Epithelial cell of esophagus (primary cell): Measurements from ENCODE around the gene PBX4.
A peak's percentile ranks its signal among the peaks of the same experiment; 100 is the strongest.

Experiments used
- DNase-seq: peaks from one replicate; pipeline ENCODE4 v3.0.0; 2010; ENCODE audit warnings: low read depth
- H3K4me3 ChIP-seq: 2 replicates; pipeline ENCODE4 v1.5.1; 2011; ENCODE audit warnings: mild to moderate bottlenecking, low read length, control low read depth
- TF ChIP-seq, protein P1 (sequence below): IDR thresholded peaks from 2 replicates; pipeline ENCODE4 v1.5.1; 2011; ENCODE audit warnings: low read depth, mild to moderate bottlenecking, low read length, control low read depth, inconsistent platforms; ENCODE audit not compliant: insufficient read depth; ENCODE audit errors: missing control alignments

Gene PBX4

GRCh38 chr19:19533841-19534240 lies 84.6 kb downstream of the PBX4 start:
- TF ChIP-seq, protein P1, sequence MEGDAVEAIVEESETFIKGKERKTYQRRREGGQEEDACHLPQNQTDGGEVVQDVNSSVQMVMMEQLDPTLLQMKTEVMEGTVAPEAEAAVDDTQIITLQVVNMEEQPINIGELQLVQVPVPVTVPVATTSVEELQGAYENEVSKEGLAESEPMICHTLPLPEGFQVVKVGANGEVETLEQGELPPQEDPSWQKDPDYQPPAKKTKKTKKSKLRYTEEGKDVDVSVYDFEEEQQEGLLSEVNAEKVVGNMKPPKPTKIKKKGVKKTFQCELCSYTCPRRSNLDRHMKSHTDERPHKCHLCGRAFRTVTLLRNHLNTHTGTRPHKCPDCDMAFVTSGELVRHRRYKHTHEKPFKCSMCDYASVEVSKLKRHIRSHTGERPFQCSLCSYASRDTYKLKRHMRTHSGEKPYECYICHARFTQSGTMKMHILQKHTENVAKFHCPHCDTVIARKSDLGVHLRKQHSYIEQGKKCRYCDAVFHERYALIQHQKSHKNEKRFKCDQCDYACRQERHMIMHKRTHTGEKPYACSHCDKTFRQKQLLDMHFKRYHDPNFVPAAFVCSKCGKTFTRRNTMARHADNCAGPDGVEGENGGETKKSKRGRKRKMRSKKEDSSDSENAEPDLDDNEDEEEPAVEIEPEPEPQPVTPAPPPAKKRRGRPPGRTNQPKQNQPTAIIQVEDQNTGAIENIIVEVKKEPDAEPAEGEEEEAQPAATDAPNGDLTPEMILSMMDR = no peak
- no peak overlapping the region for H3K4me3 ChIP-seq
- DNase-seq = no peak

GRCh38 chr19:19532806-19533701 lies 85.4 kb downstream of the PBX4 start:
- no peak for DNase-seq
- TF ChIP-seq, protein P1 = no peak

DNA sequence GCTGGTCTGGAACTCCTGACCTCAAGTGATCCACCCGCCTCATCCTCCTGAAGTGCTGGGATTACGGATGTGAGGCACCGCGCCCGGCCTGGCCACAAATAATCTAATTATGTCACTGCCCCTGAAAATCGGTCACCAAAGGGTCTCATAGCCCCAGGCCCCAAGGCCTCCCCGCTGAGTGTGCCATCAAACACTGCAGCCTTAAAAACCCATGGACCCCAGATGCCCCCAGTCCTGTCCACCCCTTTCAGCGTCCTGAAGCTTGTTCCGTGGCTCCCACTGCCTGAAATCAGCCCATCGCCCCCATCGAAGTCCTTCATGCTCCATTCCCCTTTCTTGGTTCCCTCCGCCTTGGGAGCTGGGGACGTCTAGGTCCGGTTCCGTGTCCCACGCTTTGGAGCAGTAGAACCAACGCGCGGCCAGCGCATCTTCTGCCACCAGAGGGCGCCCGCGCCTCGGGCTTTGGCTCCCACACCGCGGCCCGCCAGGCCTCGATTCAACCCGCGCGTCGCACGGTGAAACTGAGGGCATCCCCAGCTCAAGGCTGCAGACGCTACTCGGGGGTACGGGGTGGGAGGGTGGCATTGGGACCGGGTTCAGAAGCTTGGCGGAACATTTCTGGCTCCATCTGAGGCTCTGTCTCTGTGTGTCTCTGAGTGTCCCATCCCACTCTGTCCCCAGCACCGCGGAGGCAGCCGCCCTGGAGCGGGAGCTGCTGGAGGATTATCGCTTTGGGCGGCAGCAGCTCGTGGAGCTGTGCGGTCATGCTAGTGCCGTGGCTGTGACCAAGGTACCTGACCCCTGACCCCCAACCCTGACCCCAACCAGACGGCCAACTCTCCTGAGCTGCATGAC lies 86.3 kb downstream of the PBX4 start:
- peak; percentile 66 for DNase-seq
- TF ChIP-seq, protein P1 = peak; percentile 91
- no peak overlapping the region for H3K4me3 ChIP-seq

More at GRCh38 chr19:19532806-19533701, 85.4 kb downstream of the PBX4 start:
- H3K4me3 ChIP-seq = no peak overlapping the region

- no peak for DNase-seq
- no peak overlapping the region for H3K4me3 ChIP-seq
- TF ChIP-seq, protein P1 = no peak
These were observed 87.6 kb downstream of the PBX4 start for GRCh38 chr19:19530889-19531288.

DNA sequence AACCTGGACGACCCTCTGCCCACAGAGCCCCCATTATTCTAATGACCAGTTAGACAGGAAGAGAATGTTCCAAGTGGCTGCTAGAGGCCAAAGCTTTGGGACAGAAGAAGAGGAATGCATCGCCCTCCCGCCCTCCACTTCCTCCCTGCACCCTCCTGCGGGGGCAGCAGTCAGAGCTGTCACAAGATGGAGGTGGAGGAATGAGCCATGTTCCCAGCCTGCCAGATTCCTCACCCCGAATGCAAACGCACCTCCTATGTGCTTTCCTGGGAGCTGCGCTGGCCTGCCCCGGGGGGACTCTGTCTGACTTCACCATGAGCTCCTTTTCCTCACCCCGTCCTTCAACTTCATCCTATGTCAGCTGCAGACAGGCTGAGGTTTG lies 88.1 kb downstream of the PBX4 start:
- H3K4me3 ChIP-seq = no peak overlapping the region
- DNase-seq = no peak
- TF ChIP-seq, protein P1 = no peak

GRCh38 chr19:19529783-19530422 lies 88.6 kb downstream of the PBX4 start:
- no peak overlapping the region for H3K4me3 ChIP-seq
- no peak for DNase-seq
- TF ChIP-seq, protein P1 = no peak
